ENCODE results near the gene EEPD1. TPM values are rescaled to one million over a fixed set of nuclear protein-coding genes. Genes with fewer than 3 reads are reported as not detected.
A peak's percentile ranks its signal among the peaks of the same experiment; 100 is the strongest.

EEPD1 gene
- total RNA-seq, 1 donor = 5.2 TPM

- no peak overlapping the region for H3K4me3 ChIP-seq (ENCODE audit: low read depth, low read length)
- DNase-seq (ENCODE audit: low read depth) = peak; percentile 70
- TF ChIP-seq CTCF (IDR thresholded peaks at IDR 0.05; ENCODE audit: insufficient read depth, low read depth, low read length) = peak; percentile 3
Measured at GRCh38 chr7:36224934-36225858, 72.1 kb downstream of the EEPD1 start.

GRCh38 chr7:36226151-36226550 lies 73.1 kb downstream of the EEPD1 start:
- no peak overlapping the region for H3K4me3 ChIP-seq (ENCODE audit: low read depth, low read length)
- no peak for DNase-seq (ENCODE audit: low read depth)
- no peak for TF ChIP-seq CTCF (IDR thresholded peaks at IDR 0.05; ENCODE audit: insufficient read depth, low read depth, low read length)

- peak; percentile 49 for DNase-seq (ENCODE audit: low read depth)
- no peak for TF ChIP-seq CTCF (IDR thresholded peaks at IDR 0.05; ENCODE audit: insufficient read depth, low read depth, low read length)
- H3K4me3 ChIP-seq (ENCODE audit: low read depth, low read length) = no peak overlapping the region
Measured at GRCh38 chr7:36227223-36227622, 74.2 kb downstream of the EEPD1 start.

- H3K4me3 ChIP-seq (ENCODE audit: low read depth, low read length) = no peak overlapping the region
- TF ChIP-seq CTCF (IDR thresholded peaks at IDR 0.05; ENCODE audit: insufficient read depth, low read depth, low read length) = no peak
- DNase-seq (ENCODE audit: low read depth) = no peak
Measured at GRCh38 chr7:36228039-36228438, 75.0 kb downstream of the EEPD1 start.

- no peak for DNase-seq (ENCODE audit: low read depth)
- no peak for TF ChIP-seq CTCF (IDR thresholded peaks at IDR 0.05; ENCODE audit: insufficient read depth, low read depth, low read length)
Measured at GRCh38 chr7:36231406-36231805, 78.4 kb downstream of the EEPD1 start.

GRCh38 chr7:36232555-36232954 lies 79.5 kb downstream of the EEPD1 start:
- no peak for DNase-seq (ENCODE audit: low read depth)
- no peak overlapping the region for H3K4me3 ChIP-seq (ENCODE audit: low read depth, low read length)
- TF ChIP-seq CTCF (IDR thresholded peaks at IDR 0.05; ENCODE audit: insufficient read depth, low read depth, low read length) = no peak

More at GRCh38 chr7:36231406-36231805, 78.4 kb downstream of the EEPD1 start:
- no peak overlapping the region for H3K4me3 ChIP-seq (ENCODE audit: low read depth, low read length)

Data from fibroblast of villous mesenchyme (primary cell).